T-helper 22 cell (primary cell): ENCODE data around the gene CYB5R2.

Source experiments
- DNase-seq: peaks from one replicate; pipeline ENCODE4 v3.0.0-alpha.2; 2020; ENCODE audit warnings: low read depth

CYB5R2 gene

DNA sequence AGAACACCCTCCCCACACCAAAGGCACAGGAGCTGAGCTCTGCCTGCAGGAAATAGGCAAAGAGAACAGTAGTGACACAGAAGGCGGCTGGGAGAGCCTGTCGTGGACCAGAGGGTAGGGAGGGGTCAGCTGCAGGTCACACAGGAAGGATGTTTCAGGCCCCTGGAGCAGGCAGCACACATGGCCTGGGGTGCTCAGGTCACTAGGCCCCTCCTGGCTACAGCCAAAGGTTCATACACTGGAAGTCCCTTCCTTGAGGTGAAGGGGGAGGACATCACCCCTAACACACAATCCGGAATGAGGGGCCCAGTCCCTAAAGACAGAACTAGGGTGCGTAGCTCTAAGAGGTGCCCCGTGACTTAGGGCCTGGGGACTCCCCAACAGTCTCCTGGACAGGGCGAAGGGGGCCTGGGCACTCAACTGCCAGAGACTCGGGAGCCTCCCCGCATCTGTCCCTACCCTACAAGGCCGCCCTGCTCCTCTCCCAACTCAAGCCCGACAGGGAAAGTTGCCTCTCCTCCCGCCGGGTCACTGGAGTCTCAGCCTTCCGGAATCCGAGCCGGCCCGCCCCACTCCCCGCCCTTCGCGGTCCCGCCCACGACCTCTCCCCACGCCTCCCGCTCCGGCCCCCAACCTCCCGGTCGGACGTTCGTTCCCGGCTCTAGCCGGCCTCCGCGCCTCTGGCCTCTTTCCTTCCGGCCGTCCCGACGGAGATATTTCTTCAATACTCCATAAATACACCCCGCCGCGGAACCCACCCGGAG is at the start of gene CYB5R2:
Gene CYB5R2 (minus strand): TSS at position 541 of the 764 bp plus-strand sequence. CDS start 675 bp downstream, outside the sequence.
- DNase-seq, result no peak

DNA sequence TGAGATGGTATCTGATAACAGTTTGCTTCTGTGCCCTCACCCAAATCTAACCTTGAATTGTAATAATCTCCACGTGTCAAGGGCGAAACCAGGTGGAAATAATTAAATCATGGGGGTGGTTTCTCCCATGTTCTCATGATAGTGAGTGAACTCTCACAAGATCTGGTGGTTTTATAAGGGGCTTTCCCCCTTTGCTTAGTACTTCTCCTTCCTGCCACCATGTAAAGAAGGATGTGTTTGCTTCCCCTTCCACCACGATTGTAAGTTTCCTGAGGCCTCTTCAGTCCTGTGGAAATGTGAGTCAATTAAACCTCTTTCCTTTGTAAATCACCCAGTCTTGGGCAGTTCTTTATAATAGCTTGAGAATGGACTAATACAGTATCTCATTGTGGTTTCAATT is 41.5 kb upstream of the CYB5R2 start:
- no peak for DNase-seq

GRCh38 chr11:7706377-7706776 is 33.1 kb upstream of the CYB5R2 start, which contains the start of gene OVCH2:
OVCH2 (minus strand) TSS chr11:7706477; CDS start chr11:7706394, 83 bp downstream.
- no peak for DNase-seq

DNA sequence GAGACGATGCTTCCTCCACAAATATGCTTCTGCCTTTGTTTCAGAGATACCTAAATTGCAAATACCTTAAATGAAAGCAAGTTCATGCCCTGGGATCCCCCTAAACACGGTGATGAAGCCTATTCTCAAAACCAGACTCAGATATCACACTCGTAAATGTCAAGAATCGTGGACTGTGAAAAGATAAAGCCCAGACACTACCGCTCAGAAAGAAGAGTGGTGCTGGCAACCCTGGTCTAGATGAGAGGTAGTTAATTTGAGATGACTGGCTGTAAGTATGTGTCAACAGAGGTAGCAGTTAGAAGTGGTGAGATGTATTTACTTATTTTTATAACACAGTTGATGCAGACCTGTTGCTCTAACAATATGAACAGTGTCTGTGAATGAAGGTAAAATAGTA is 30.4 kb upstream of the CYB5R2 start:
- no peak for DNase-seq

DNA sequence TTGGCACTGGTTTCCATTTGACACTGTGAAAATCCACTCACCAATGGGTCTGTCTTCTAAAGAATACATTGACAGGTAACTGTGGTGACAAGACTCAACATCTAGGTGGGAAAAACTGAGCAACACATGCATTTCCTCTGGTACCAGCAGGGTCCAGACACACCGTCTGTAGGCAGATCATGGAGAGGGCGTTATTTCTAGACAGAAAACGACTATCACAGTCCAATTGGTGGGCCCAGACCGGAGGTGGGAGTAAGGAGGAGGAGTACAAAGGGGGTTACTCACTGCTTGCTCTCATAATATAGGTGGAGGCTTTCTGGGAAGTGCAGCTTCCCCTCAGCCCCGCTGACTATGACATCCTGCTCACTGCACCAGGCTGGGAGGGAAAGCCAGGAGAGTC is 23.1 kb upstream of the CYB5R2 start:
- no peak for DNase-seq

GRCh38 chr11:7694235-7694634 is 20.9 kb upstream of the CYB5R2 start:
- DNase-seq, result no peak

DNA sequence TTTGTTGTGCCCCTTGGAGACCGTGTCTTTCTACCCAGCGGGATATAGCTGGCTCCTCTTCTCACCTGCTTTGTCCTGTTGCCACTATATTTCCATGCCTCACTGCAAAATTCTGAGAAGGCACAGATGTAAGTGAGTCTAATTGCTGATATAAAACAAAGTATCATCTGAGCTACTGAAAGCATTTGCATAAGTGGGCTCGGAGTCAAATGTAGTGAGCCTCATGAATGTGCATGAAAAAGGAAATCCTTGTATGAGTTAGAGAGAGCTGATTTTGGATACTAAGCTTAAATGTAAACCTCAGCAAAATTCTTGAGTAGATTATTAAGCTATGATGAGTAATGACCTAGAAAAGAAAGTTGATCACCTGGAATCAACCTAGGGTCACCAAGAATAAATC is 19.1 kb upstream of the CYB5R2 start:
- no peak for DNase-seq

- DNase-seq, result no peak
These were observed 18.6 kb upstream of the CYB5R2 start for GRCh38 chr11:7691759-7692350.

- no peak for DNase-seq
These were observed 17.3 kb upstream of the CYB5R2 start for GRCh38 chr11:7690648-7691047.

- no peak for DNase-seq
These were observed 15.9 kb upstream of the CYB5R2 start for GRCh38 chr11:7689239-7689638.

DNA sequence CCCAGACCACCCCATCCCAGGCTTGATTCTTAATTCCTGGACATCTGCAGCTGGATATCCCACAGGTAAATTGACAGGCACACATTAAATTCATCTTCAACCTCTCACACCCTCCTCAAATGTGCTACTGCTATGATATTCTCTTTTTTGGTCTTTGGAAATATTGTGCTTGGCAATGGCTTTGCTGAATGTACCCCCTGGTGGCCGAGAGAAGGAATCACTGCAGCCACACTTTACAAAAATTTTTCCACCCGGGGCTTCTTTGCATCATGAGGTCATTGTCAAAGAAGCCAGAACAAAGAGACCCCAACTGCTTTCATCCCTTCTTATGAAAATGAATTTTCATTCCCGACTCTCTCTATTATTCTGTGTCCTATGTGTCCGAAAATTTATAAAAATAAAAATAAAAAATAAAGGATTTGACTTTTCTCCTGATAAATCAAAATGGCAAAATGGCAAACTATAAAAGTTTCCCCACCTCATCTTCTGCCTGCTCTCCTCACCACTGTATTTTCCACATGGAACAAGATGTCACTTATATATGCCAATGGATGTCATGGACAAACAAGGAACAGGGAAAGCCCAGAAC is 15.0 kb upstream of the CYB5R2 start:
- no peak for DNase-seq

DNA sequence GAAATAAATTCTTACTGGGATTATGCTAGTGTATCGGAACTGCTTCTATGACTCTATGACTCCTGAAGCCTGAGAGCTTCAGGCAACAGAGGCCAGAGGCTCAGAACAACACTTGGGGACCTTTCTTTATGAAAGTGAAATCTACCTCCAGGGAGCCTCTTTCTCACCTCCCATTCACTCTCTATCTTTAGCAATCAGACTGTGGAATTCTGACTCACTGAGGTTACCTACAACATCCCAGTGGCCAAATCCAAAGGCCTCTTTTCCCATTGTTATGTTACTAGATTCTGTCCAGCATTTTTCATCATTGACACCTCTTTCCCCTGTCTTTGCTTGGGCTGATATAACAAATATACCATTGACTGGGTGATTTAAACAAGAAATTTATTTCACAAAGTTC is 14.1 kb upstream of the CYB5R2 start:
- DNase-seq, result no peak

DNA sequence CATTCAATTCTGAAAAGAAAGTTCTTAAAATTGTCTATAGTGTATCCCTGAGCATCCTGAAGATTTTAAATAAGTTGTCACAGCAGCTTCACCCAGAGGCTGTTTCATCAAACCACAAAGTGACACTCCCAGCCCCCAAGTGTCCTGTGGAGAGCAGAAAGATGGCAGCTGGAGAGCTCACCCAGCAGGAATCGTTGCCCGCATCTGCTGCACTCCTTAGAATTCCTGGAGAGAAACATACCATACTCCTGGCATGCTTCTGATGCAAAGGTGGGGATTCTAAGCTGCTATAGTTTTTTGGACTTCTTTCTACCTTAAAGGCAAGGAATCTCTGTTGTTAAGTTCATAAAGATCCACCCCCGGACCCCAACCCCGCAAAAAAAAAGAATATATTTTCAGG is 13.5 kb upstream of the CYB5R2 start:
- DNase-seq, result no peak

DNA sequence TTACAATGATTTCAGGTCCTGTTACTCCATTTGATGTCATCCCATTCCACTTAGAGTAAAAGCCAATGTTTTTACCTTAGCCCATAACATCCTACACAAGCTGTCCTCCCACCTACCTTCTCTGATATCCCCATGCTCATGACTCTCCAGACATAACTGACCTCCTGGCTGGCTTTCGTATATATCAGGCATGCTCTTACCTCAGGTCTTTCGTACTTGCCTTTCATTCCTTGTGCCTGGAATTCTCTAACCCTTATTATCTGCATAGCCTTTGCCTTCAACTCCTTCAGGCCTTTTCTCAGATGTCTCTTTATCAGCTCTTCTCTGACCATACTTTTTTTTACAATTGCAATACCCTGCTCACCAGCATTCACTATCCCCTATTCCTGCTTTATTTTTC is 10.3 kb upstream of the CYB5R2 start:
- no peak for DNase-seq

- no peak for DNase-seq
These were observed 4.5 kb upstream of the CYB5R2 start for GRCh38 chr11:7677796-7678201.

GRCh38 chr11:7677071-7677470 is 3.8 kb upstream of the CYB5R2 start:
- no peak for DNase-seq

DNA sequence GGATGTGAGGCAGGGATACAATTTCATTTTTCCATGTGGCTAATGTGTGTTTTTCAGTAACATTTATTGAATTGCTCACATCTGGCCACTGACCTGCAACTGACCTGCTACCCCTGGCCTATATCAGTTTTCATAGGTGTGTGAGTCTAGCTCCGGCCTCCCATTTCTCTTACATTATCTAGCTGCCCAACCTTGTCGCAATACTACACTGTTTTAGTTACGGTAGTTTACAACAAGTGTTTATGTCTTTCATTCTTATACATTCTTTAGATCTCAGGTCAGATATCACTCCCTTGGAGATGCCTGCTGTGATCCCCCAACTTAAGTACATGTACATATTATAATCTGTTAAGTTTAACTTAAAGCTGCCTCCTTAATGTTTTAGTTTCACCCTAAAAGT is 2.3 kb upstream of the CYB5R2 start:
- DNase-seq, result no peak

- DNase-seq, result no peak
These were observed 579 bp upstream of the CYB5R2 start for GRCh38 chr11:7673724-7674434.

- no peak for DNase-seq
These were observed 882 bp downstream of the CYB5R2 start for GRCh38 chr11:7672276-7672959.

GRCh38 chr11:7671347-7672215 is 1.7 kb downstream of the CYB5R2 start:
- no peak for DNase-seq

- no peak for DNase-seq
These were observed 2.7 kb downstream of the CYB5R2 start for GRCh38 chr11:7670641-7671040.
